GM12864 (cell line): Measurements from ENCODE around the gene TSBP1.
"Not testable (repeated sequence)": the region's sequence is repeated elsewhere in the genome, so short reads cannot be mapped to it uniquely, and the experiment has no call there.

Experiments used
- DNase-seq: peaks from one replicate; pipeline ENCODE4 v3.0.0-alpha.2; 2011; ENCODE audit warnings: low read depth
- H3K4me3 ChIP-seq: 2 replicates; pipeline ENCODE4 v1.5.1; 2011; ENCODE audit warnings: mild to moderate bottlenecking, low read depth, low read length, control low read depth
- TF ChIP-seq, protein P1 (sequence below): IDR thresholded peaks from 2 replicates; pipeline ENCODE4 v1.5.1; 2011; ENCODE audit warnings: low read depth, mild to moderate bottlenecking, moderate library complexity, low read length, control low read depth, inconsistent platforms; ENCODE audit errors: missing control alignments

TSBP1 gene

DNA sequence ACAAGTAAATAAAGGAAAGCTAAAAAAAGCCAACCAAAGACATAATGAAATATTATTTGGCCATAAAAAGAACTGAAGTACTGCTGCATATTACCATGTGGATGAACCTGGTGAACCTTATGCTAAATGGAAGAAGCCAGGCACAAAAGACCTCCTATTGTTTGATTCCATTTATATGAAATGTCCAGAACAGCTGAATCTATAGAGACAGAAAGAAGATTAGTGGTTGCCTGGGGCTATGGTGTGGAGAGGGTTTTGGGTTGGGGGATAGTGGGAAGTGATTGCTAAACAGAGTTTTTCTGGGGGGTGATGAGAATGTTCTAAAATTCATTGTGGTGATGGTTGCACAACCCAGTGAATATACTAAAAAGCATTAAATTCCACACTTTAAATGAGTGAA, 53.2 kb downstream of the TSBP1 start:
- DNase-seq: no peak
- H3K4me3 ChIP-seq: no peak overlapping the region

DNA sequence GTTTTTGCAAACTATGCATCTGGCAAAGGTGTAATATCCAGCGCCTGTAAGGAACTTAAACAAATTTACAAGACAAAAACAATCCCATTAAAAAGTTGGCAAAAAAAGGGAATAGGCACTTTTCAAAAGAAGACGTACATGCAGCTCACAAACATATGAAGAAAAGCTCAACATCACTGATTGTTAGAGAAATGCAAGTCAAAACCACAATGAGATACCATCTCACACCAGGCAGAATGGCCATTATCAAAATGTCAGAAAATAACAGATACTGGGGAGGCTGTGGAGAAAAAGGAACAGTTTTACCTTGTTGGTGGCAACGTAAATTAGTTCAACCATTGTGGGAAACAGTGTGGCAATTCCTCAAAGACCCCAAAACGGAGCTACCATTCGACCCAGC, 54.2 kb downstream of the TSBP1 start:
- TF ChIP-seq, protein P1, sequence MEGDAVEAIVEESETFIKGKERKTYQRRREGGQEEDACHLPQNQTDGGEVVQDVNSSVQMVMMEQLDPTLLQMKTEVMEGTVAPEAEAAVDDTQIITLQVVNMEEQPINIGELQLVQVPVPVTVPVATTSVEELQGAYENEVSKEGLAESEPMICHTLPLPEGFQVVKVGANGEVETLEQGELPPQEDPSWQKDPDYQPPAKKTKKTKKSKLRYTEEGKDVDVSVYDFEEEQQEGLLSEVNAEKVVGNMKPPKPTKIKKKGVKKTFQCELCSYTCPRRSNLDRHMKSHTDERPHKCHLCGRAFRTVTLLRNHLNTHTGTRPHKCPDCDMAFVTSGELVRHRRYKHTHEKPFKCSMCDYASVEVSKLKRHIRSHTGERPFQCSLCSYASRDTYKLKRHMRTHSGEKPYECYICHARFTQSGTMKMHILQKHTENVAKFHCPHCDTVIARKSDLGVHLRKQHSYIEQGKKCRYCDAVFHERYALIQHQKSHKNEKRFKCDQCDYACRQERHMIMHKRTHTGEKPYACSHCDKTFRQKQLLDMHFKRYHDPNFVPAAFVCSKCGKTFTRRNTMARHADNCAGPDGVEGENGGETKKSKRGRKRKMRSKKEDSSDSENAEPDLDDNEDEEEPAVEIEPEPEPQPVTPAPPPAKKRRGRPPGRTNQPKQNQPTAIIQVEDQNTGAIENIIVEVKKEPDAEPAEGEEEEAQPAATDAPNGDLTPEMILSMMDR: no peak
- DNase-seq: no peak
- no peak overlapping the region for H3K4me3 ChIP-seq

More for the DNA sequence above, 53.2 kb downstream of the TSBP1 start:
- TF ChIP-seq, protein P1: no peak

DNA sequence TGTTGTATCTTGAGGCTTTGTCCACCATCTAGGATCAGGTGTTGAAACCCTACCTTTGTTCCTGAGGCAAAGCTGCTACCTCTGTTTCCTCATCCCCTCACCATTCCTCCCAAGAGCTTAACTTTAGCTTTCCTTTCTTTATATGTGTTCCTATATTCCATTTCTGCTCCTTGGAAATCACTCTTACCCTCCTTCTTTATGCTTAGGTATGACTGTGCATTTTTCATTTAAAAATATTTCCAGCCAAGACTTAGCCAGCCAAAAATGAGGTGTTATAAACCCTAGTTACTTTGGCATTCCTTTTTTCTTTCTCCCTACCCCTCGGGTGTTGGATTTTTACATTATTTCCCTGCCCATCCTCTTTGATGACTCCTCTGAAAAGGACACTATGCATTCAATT, 57.7 kb downstream of the TSBP1 start:
- TF ChIP-seq, protein P1: no peak
- H3K4me3 ChIP-seq: no peak overlapping the region
- no peak for DNase-seq

DNA sequence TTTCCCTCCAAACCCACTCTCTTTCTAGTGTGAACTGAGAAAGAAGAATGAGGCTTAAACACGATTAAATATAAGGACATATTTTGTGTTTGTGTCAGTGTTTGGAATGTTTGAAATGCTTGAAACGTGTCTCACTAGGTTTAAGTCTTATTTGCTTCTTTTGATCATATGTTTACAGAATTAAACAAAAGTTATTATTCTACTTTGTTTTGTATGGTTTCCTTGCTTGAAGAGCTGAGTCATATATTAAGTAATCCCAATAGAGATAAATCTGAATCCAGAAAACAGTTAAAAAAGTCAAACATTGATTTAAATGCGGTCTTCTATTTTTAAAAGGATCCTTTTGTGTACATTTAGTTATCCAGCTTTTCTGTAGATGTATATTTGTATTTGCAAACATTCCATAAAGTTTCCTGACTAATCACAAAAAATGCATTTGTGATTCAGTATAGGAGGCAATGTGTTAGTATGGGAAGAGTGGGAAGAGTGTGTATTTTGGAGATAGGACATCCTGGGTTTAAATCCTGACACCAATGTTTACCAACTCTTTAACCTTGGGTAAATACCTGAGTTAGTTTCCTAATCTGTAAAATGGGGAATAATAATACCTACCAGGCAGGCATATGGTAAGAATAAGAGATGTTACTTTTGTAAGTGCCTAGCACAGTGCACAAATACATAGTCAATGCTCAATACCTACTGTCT, 72.9 kb downstream of the TSBP1 start:
- DNase-seq: no peak
- TF ChIP-seq, protein P1: no peak
- no peak overlapping the region for H3K4me3 ChIP-seq

DNA sequence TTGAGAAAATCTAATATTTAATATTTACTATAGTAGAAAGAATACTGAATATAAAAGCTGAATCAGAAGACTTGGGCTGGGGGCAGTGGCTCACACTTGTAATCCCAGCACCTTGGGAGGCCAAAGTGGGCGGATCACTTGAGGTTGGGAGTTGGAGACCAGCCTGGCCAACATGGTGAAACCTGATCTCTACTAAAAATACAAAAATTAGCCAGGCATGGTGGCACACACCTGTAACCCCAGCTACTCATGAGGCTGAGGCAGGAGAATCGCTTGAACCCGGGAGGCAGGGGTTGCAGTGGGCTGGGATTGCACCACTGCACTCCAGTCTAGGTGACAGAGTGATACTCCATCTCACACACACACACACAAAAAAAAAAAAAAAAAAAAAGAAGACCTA, 76.7 kb downstream of the TSBP1 start:
- H3K4me3 ChIP-seq, DNase-seq: not testable (repeated sequence)

DNA sequence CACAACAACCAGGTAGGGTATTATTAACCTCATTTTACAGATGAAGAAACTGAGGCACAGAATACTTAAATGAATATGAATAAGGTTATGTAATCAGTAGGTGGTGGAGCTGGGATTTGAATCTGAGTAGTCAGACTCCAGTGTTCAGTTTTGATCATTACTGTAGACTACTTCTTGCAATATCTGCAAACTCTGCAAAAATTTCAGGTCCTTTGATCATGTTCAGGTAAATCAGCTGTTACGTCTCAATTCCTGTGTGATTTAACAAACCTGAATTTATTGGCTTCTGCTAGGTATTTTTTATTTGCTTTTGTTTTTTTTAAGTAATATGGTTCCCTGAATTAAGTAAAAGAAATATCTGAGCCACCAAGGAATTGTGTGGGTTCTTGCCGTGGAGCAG, 77.1 kb downstream of the TSBP1 start:
- no peak overlapping the region for H3K4me3 ChIP-seq
- TF ChIP-seq, protein P1: no peak
- no peak for DNase-seq

DNA sequence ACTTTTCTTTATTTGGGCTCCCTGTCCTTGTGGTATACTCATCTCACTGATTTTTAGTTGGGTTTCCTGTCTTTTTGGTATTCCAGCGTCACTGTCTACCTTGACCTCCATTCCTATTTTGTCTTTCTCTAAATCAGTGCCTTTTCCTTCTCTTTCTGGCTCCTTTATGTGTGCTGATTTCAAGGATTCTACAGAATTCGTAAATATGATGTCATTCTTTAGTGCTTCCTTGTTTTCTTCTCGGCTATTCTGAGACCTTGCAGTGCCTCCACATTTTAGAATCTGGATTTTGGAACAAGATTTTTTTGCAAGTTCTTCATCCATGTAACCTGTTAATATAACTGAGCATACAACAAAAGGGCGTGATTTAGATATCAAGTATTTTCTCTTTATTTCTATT, 78.0 kb downstream of the TSBP1 start:
- no peak overlapping the region for H3K4me3 ChIP-seq
- DNase-seq: no peak
- TF ChIP-seq, protein P1: no peak

DNA sequence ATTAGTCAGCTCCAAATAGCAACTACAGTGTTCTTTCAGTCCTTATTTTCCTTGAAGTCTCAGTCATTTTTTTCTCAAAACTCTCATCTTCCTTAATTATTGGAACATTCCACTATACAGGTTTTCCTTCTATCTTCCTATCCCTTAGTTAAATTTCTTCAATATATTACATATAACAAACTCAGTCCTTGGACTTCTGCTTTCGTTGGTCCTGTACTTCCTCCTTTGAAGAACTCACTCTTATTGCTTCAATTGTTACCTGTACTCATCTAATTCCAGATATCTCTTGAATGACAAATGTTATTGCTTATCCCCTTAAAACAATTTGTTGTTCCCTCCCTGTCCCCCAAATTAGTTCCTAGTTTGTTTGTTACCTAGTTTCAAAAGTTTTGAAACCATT, 80.2 kb downstream of the TSBP1 start:
- no peak overlapping the region for H3K4me3 ChIP-seq
- TF ChIP-seq, protein P1: no peak
- no peak for DNase-seq
